ENCODE data around the gene CBX2.
"Not testable (repeated sequence)": the region's sequence is repeated elsewhere in the genome, so short reads cannot be mapped to it uniquely, and the experiment has no call there.

The CBX2 gene

DNA sequence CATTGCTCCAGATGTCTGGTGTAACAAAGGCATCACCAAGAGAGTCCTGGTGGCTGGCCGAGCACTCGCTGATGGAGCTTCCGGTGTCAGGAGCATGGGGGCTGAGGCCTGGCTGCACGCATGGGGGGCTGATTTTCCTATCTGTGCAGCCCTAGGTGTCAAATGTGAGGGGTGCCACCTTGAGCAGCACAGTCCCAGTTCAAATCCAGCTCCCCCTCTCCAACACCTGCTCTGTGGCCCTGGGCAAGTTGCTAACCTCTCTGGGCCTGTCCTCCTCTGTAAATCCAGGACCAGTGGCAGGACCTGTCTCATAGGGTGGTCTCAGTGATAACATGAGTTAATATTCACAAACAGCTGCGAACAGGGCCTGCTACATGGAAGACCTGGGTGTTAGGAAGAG is 34.3 kb upstream of the CBX2 start:
- DNase-seq, result no peak

GRCh38 chr17:79745641-79746105 is 32.3 kb upstream of the CBX2 start:
- no peak for DNase-seq

- DNase-seq, result no peak
These were observed 30.9 kb upstream of the CBX2 start for GRCh38 chr17:79746889-79747507.

- peak; percentile 59 for DNase-seq
These were observed 30.2 kb upstream of the CBX2 start for GRCh38 chr17:79747508-79748294.

DNA sequence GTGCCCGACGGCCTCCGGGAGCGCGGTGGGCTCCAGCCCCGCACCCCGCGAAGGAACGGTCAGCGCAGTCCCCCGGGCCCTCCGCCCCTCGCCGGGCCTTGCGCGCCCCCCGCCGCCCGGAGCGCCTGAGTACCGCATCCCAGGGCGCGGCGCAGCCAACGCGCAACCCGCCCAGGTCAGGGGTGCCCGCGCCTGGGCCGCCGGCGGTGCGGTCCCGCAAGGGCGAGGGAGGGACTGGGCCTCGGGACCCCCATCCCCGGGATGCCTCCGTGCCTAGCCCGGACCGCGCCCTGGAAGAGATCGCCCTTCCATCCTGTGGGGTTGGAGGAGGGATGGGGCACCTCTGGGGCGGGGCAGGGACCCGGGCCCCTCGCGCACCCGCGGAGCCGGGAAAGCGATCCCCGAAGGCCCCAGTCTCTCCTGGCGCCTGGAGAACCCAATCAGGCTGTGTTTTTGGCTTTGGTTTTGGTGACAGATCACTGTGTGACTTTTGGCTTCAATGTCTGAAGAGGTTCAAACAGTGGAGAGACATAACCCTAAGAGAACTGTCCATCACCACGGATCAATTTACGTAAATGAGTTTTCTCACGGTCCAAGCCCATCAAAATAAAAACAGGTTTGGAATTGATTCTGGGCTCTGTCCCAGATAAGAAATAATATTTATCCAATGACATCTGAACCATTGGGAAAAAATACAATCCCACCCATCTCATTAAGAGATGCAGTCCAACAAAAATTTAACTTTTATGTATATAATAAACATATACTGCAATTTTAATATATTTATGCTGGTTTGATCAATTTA is 29.5 kb upstream of the CBX2 start:
- no peak for DNase-seq

DNA sequence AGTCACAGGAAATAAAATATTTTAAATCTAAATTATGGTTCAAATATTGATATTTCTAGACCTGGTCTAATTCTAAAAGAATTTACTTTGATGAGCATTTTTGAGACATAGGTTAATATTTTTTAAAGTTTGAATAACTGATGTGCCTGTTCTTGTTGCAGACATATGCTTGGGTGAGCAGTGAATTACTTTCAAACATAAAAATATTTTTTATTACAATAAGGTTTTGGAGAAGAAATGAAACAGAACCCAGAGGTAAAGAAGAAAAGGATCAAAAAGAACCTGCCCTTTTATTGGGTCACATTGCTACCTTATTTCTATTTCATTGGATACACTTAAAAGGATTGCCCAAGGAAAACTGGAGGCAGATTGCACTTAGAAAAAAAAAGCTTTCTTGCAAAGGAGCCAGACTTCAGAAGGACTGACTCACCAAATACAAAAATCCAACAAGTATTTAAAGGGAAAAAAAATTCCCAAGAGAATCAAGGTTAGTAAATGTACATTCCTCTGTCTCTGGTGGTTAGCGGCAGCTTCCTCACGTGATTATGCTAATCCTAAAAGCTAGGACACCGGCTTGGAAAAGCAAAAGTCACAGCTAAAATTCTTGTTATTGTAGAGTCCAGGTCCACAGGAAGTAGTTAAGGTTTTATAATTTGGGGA is 28.7 kb upstream of the CBX2 start:
- no peak for DNase-seq

GRCh38 chr17:79749958-79750357 is 28.0 kb upstream of the CBX2 start:
- no peak for DNase-seq

GRCh38 chr17:79750650-79751545 is 27.1 kb upstream of the CBX2 start:
- no peak for DNase-seq

GRCh38 chr17:79752175-79752574 is 25.8 kb upstream of the CBX2 start:
- no peak for DNase-seq

DNA sequence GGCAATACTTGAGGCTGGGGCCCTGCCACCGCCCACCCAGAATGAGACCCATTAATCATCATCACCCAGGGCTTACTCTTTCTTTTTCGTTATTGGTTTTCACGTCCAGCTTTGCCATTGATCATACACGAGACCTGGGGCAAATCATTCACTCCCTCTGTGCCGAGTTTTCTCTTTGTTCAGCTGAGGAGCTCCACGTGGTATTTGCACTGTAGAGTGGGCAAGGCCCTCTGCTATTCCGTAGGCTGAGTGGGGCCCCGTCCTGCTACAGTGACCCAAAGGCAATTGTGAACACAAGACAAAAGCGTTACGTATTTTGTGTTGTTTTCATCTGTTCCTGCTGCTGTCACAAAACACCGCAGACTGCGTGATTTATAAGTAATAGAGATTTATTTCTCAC is 23.6 kb upstream of the CBX2 start:
- no peak for DNase-seq

DNA sequence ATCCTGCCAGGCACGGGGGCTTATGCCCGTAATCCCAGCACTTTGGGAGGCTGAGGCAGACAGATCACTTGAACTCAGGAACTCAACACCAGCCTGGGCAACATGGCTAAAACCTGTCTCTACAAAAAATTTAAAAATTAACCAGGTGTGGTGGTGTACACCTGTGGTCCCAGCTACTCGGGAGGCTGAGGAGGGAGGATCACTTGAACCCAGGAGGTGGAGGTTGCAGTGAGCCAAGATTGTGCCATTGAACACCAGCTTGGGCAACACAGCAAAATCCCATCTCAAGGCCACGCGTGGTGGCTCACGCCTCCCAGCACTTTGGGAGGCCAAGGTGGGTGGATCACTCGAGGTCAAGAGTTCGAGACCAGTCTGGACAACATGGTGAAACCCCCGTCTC is 23.0 kb upstream of the CBX2 start:
- DNase-seq, result not testable (repeated sequence)

DNA sequence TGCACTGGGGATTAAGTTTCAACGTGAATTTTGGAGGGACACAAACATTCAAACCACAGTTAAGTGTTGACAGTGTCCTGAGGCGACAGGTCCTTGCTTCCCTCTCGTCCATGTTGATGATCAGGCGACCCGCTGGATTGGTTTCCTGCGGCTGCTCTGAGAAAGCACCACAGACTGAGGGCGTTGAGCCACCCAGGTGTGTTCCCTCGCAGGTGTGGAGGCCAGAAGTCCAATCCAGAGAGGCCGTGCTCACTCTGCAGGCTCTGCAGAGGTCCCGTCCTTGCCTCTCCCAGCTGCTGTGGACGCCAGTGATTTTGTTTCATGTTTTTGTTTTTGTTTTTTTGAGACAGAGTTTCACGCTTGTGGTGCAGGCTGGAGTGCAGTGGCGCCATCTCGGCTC is 22.4 kb upstream of the CBX2 start:
- no peak for DNase-seq

DNA sequence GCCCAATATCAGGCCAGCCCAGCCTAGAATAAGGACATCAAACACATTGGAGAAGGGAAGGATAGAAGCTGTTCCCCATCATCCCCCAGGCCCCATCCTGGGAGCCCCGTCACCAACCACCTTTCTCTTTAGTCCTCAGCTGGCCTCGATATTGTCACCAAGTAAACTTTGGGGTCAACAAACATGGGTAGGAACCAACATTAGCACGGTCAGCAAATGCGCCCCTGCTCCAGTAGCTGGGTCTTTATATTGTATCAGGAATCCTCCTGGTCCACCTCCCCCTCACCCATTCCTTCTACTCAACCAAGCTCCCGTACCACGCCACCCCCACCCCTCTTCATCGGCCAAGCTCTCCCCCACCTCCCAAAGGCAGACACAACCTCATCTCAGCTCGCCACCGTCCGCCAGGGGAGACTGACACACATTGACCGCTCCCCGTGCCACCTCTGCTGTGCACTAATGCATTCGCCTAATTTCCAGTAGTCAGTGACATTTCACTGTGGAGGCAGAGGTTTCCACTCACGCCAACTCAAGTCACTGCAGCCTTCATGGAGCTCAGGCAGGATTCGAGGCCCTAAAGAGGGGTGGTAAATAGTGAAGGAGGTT is 20.7 kb upstream of the CBX2 start:
- no peak for DNase-seq

DNA sequence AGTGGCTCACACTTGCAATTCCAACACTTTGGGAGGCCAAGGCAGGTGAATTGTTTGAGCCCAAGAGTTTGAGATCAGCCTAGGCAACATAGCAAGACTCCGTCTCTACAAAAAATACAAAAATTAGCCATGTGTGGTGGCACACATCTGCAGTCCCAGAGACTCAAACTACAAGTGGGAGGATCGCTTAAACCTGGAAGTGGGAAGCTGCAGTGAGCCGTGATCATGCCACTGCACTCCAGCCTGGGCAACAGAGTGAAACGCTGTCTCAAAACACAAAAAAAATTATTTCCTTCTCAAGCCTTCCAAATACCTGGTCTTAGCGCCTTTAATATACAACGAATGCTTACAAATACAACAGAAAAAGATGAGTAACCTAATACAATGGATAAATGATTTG is 19.7 kb upstream of the CBX2 start:
- no peak for DNase-seq

DNA sequence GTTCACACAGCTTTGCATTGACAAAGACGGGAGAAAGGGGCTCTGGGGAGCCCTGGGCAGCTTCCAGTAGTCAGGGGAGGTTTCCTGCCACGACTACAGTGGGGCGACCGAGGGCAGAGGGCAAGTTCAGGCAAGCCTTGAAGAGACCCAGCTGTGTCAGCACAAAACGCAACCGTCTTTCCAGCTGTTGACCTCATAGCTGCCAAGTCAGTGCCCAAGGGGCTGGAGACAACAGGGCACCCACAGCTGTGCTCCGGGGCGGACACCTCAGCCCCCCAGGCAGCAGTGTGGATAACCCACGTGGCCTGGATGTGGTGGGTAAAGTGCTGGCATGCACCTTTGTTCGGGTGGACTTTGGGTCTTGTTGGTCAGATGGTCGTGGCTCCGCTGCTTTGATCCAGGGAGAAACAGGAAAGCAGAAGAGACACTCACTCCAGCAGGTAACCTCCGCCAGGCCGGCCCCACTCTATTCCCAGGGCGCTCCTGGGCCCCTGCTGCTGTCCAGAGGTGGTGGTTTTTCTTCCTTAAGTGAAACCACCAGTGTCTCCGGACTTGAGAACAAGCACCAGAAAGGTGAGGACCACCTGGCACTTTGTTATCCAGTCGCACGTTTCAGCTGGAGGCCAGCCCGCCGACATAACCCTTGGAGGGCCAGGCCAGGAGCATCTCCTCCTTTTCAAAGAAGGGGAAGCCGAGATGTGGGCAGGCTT is 17.6 kb upstream of the CBX2 start:
- no peak for DNase-seq

- DNase-seq, result no peak
These were observed 15.9 kb upstream of the CBX2 start for GRCh38 chr17:79761894-79762589.

GRCh38 chr17:79765708-79766107 is 12.2 kb upstream of the CBX2 start:
- DNase-seq, result no peak

DNA sequence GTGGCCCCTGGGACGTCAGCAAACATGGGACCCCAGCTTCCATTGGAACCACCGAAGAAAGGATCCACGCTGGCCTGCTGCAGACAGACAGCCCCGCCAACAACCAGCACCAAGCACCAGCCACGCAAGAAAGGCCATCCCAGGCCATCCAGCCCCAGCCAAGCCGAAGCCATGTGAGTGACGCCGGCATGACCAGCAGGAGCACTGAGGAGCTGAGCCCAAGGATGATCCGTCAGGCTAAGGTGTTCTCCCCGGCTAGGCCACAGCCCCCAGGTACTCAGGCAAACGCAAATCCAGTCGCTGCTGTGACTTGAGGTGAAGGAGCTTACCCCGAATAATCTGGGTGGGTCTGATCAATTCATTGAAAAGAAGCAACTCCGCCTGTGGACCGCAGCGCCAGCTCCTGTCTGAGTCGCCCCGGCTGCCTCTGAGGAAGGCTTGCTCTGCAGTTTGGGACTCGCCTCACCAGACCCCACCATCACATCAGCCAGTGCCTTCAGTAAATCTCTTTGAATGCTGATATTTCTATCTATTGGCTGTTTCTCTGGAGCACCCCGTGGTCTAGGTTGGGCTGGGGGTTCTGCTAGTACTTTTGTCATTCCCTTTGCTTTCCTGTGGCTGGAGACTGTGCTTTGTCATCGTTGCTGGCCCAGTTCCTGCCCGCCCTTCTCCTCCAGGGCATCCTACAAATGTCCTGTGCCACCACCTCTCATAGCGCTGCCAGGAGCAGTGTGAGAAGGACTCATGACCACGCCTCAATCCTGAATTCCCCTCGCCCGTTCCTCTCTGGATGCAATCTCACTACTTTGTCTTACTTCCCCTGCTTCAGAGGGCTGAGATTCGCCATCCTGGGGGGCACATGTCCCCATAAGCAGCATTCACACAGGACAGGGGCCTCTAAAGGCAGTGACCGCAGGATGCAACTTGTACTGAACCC is 8.1 kb upstream of the CBX2 start:
- DNase-seq, result no peak

DNA sequence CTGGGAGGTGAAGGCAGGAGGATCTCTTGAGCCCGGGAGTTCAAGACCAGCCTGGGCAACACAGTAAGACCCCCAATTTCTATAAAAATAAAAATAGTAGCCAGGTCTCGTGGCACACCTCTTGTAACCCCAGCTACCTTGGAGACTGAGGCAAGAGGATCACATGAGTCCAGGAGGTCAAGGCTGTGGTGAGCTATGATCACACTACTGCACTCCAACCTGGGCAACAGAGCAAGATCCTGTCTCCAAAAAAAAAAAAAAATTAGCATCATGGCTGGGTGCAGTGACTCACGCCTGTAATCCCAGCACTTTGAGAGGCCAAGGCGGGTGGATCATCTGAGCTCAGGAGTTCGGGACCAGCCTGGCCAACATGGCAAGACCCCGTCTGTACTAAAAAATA is 6.7 kb upstream of the CBX2 start:
- no peak for DNase-seq

Data from NCI-H1105 (cell line).